Heart left ventricle (tissue), 16 donors: ENCODE measurements around the gene GDF10. TPM values are rescaled to one million over a fixed set of nuclear protein-coding genes. Genes with fewer than 3 reads are reported as not detected.

ENCODE experiments used
- ATAC-seq, 4 donors: fragments of 200-7000 bp; cut with Tn5 transposase; one replicate each; pipeline ENCODE4 v1.9.1; 2020 to 2022; ENCODE audit warnings: moderate library complexity in 4 of 4, mild to moderate bottlenecking in 3 of 4, moderate number of reproducible peaks in 1 of 4
- DNase-seq, 5 donors: peaks; one replicate each; pipeline ENCODE4 v3.0.0-alpha.2; 2020
- H3K27ac ChIP-seq, 12 donors: fragments of 200-600 bp; sonication (generic) in 4 of 12; one replicate each; pipeline versions ENCODE4 v1.5.0 to v1.8.0; 2016 to 2022; ENCODE audit warnings: mild to moderate bottlenecking in 2 of 12
- H3K27me3 ChIP-seq, 9 donors: fragments of 200-600 bp; sonication (generic) in 2 of 9; one replicate each; pipeline versions ENCODE4 v1.5.1 to v1.8.0; 2016 to 2022; ENCODE audit warnings: mild to moderate bottlenecking in 3 of 9
- H3K36me3 ChIP-seq, 9 donors: fragments of 200-600 bp; sonication (generic) in 2 of 9; one replicate each; pipeline versions ENCODE4 v1.5.0 to v1.8.0; 2018 to 2022; ENCODE audit warnings: mild to moderate bottlenecking in 2 of 9
- H3K4me1 ChIP-seq, 12 donors: fragments of 200-600 bp; sonication (generic) in 4 of 12; one replicate each; pipeline versions ENCODE4 v1.5.0 to v1.8.0; 2016 to 2022; ENCODE audit warnings: mild to moderate bottlenecking in 3 of 12
- H3K4me3 ChIP-seq, 12 donors: fragments of 200-600 bp; sonication (generic) in 4 of 12; one replicate each; pipeline versions ENCODE4 v1.5.0 to v1.8.0; 2017 to 2022; ENCODE audit warnings: mild to moderate bottlenecking in 9 of 12, moderate library complexity in 4 of 12
- H3K9me3 ChIP-seq, 12 donors: fragments of 200-600 bp; sonication (generic) in 4 of 12; one replicate each; pipeline versions ENCODE4 v1.5.0 to v1.8.0; 2016 to 2022; ENCODE audit warnings: mild to moderate bottlenecking in 1 of 12
- POLR2A ChIP-seq, 2 donors: fragments of 450-650 bp; IDR thresholded peaks; one replicate each; pipeline ENCODE4 v1.6.1; 2017; ENCODE audit warnings: antibody characterized with exemption in 2 of 2, mild to moderate bottlenecking in 2 of 2, moderate library complexity in 2 of 2
- WGBS, 4 donors: extraction: QIAGEN DNeasy Blood & Tissue Kit in 2 of 4; methylation state at CpG; one replicate each; pipeline versions ENCODE4 v1.1.5 to v1.1.7; 2013 to 2018; 5-methylcytosine and 5-hydroxymethylcytosine counted together
- intact Hi-C, 10 donors: fragments of 100-400 bp; cut with DNase I; formaldehyde crosslinking; loops; one replicate each; pipeline versions ENCODE4 v1.11.1 to v1.14.2; 2022
- polyA plus RNA-seq, 2 donors: library from polyadenylated mRNA; stranded (reverse); fragments of 200-250 nt; gene quantifications; one replicate each; pipeline ENCODE4 v1.2.3, GENCODE V29; 2013
- total RNA-seq, 9 donors: library from RNA; depleted of rRNA in 2 of 9; stranded (reverse); fragments of >200 nt in 2 of 9; fragmentation: NEBNext Ultra II Directional in 3 of 9; extraction: Animal tissue kit (Norgen Biotek cat#: 25700) in 3 of 9; gene quantifications; one replicate each; pipeline versions ENCODE4 v1.1.0 to v1.2.4, GENCODE V29; 2016 to 2023
- TF ChIP-seq, protein P1 (sequence below), 12 donors: fragments of 200-600 bp; sonication (generic) in 4 of 12; IDR thresholded peaks; one replicate each; pipeline versions ENCODE4 v1.5.0 to v1.8.0; 2018 to 2022; ENCODE audit warnings: antibody characterized with exemption in 12 of 12, mild to moderate bottlenecking in 5 of 12
- donor health status: ischemic (EF 13 %, LVEDD 7.1; RV severe dilation, severe dysfunction).
- donor health status: healthy with polysubstance abuse.
- donor health status: DM: no; HTN: yes; CAD: no.
- donor health status: DM: no; HTN: no; CAD: no.
- donor health status: ischemic (EF 25% LVEDD 6.9; RV normal size, moderate dysfunction).
- donor health status: ischemic (EF 25% LVEDD 5.7; RV mildly dilated, moderate dysfunction).
- donor health status: healthy.
- donor health status: DM: yes; HTN: yes; CAD: no.
- donor health status: ischemic (EF 35%, LVEDD 5.7; RV mildly dilated, moderate dysfunction).
- donor health status: nonischemic (EF 11% LVEDD 7.7; RV severe dilation, severe dysfunction).
- donor health status: DM: yes; HTN: yes; CAD: no.
- donor health status: PGD.
- donor health status: ischemic (EF 29% LVEDD 5.4; RV normal size, mild dysfunction).
- donor health status: nonischemic (EF 23%, LVEDD 6.1; RV moderate dilation, normal function).

The GDF10 gene
- total and polyA plus RNA-seq, 11 donors, result 0.19 to 1.6 (median 0.30) TPM; not detected in 3

DNA sequence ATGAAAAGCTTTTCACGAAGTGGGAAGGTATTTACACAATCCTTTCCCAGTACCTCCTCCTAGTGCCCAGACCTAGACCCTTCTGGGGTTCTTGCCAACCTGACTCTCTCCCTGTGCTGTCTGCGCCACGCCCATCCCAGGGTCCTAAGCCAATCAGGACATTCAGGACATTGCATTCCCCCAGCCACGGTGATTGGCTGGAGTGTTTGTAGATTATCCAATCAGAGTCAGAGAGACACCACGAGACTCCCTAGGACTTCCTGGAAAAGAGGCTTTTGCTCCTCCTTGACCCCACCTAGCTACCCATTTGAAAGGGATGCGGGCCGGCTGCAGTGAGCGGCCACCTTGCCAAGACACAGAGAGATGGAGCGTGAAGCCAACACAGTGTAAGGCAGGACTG is 18.7 kb downstream of the GDF10 start:
- Histone ChIP-seq H3K27ac (no peak overlapping the region), H3K4me1 (peaks cover 0 to 5% (median 0%) of the 10 kb centered on the region in 12 donors), H3K36me3 (no peaks in the 10 kb centered on the region), H3K4me3 (no peak overlapping the region), H3K9me3 (no peaks in the 10 kb centered on the region), H3K27me3 (peaks cover 0 to 16% (median 0%) of the 10 kb centered on the region in 9 donors)
- intact Hi-C loops, result loop anchor here in 3 of 10 donors (5.0 to 10.0 kb wide), 3 partner anchors 271 to 324 kb away; no protein-coding TSS in a partner anchor
- ATAC-seq (no peak), DNase-seq (no peak)
- no peak for TF ChIP-seq POLR2A (IDR thresholded peaks at IDR 0.05)
- TF ChIP-seq, protein P1, sequence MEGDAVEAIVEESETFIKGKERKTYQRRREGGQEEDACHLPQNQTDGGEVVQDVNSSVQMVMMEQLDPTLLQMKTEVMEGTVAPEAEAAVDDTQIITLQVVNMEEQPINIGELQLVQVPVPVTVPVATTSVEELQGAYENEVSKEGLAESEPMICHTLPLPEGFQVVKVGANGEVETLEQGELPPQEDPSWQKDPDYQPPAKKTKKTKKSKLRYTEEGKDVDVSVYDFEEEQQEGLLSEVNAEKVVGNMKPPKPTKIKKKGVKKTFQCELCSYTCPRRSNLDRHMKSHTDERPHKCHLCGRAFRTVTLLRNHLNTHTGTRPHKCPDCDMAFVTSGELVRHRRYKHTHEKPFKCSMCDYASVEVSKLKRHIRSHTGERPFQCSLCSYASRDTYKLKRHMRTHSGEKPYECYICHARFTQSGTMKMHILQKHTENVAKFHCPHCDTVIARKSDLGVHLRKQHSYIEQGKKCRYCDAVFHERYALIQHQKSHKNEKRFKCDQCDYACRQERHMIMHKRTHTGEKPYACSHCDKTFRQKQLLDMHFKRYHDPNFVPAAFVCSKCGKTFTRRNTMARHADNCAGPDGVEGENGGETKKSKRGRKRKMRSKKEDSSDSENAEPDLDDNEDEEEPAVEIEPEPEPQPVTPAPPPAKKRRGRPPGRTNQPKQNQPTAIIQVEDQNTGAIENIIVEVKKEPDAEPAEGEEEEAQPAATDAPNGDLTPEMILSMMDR (IDR thresholded peaks at IDR 0.05), result no peak
- WGBS, 4 donors, result 57 to 92% (median 85%) methylated on average over 9 of the region's 9 CpGs

DNA sequence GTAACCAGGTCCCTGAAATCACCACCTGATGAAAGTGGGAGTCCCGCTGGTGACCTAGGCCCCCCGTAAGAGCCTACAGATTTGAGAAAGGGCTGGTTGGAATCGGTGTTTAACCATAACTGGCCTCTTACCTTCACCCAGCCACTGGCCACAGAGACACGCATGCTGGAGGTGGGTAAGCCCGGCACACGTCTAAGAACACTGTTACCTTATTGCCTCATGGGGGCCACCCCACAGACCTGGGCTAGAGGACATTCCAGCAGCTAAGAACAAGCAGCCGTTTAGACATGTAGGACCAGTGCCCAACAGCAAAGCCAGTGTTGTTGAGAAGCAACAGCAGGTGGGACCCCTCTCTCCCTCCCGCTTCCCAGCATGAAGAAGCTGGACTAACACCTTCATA is 19.8 kb downstream of the GDF10 start:
- intact Hi-C loops, result loop anchor here in 3 of 10 donors (5.0 to 10.0 kb wide), 3 partner anchors 272 to 325 kb away; no protein-coding TSS in a partner anchor
- no peak for ATAC-seq
- WGBS, 4 donors, result 74 to 94% (median 90%) methylated on average over 8 of the region's 8 CpGs
- no peak for TF ChIP-seq POLR2A (IDR thresholded peaks at IDR 0.05)
- TF ChIP-seq, protein P1 (IDR thresholded peaks at IDR 0.05), result no peak
- no peak for DNase-seq
- H3K9me3 ChIP-seq, result no peaks in the 10 kb centered on the region
- H3K27me3 ChIP-seq, result peaks cover 0 to 16% (median 0%) of the 10 kb centered on the region in 9 donors
- no peak overlapping the region for H3K27ac ChIP-seq
- peaks cover 0 to 5% (median 0%) of the 10 kb centered on the region in 12 donors for H3K4me1 ChIP-seq
- H3K4me3 ChIP-seq, result no peak overlapping the region
- no peaks in the 10 kb centered on the region for H3K36me3 ChIP-seq

DNA sequence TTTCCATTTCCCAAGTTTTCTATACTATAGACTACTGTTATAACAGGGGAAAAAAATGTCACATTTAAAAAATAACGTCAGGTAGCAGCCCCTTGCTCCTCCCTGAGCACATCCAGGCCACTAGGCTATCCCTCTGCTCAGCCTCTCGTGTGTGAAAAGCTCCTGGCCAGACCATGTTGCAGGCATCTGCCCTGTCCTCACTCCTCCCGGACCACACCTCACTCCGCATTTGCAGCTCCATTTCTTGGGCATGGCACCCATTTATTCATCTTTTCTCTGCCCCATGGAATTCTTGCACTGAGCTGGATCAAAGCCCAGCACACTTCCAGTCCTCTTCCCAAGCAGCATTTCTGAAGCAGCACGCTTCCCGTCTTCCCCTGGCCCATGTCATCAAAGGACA is 20.8 kb downstream of the GDF10 start:
- Histone ChIP-seq H3K36me3 (no peaks in the 10 kb centered on the region), H3K4me1 (peaks cover 0 to 5% (median 0%) of the 10 kb centered on the region in 12 donors), H3K9me3 (no peaks in the 10 kb centered on the region), H3K27me3 (peaks cover 0 to 16% (median 0%) of the 10 kb centered on the region in 9 donors), H3K27ac (no peak overlapping the region), H3K4me3 (no peak overlapping the region)
- DNase-seq, result no peak
- 31 to 54% (median 44%) methylated on average over 6 of the region's 6 CpGs for WGBS, 4 donors
- no peak for ATAC-seq
- TF ChIP-seq, protein P1 (IDR thresholded peaks at IDR 0.05), result no peak
- TF ChIP-seq POLR2A (IDR thresholded peaks at IDR 0.05), result no peak
- intact Hi-C loops, result no loop called here

DNA sequence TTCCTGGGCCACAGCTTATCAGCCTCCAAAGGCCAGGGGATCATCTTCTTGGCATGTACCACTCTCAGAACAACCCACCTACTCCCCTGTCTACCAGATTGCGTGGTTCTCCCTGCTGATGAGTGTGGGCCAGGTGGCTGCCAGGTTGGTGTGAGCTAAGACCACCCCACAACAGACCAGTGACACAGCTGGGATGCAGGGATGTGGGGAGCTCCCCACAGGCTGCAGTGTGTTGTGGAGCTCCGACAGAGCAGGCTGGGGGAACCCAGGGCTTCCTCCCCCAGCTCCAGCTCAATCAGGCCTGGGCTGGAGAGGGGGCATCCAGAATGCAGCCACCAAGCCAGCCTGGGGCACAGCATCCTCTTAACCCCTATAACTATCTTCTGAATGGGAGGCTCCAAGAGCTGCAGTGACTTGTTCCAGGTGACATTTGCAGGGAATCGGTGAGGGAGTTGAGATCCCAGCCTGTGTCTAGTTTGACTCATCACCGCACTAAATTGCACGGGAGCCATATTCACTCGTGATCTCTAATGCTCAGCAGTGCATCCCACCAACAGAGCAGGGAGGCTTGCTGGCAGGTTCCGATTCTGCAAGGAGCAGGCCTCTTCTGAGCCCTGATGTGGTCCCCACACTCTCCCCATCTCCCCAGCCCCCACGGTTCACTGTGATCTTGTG is 21.7 kb downstream of the GDF10 start:
- ATAC-seq, result peak in 1 of 4 donors; percentile 6
- intact Hi-C loops, result no loop called here
- DNase-seq, result no peak

More for the DNA sequence above, 21.7 kb downstream of the GDF10 start:
- H3K36me3 ChIP-seq, result no peaks in the 10 kb centered on the region
- no peak overlapping the region for H3K27ac ChIP-seq
- no peaks in the 10 kb centered on the region for H3K9me3 ChIP-seq
- no peak for TF ChIP-seq POLR2A (IDR thresholded peaks at IDR 0.05)
- TF ChIP-seq, protein P1 (IDR thresholded peaks at IDR 0.05), result no peak
- WGBS, 4 donors, result 64 to 78% (median 76%) methylated on average over 5 to 8 of the region's 8 CpGs
- peaks cover 0 to 16% (median 0%) of the 10 kb centered on the region in 9 donors for H3K27me3 ChIP-seq
- peaks cover 0 to 8% (median 0%) of the 10 kb centered on the region in 12 donors for H3K4me1 ChIP-seq
- no peak overlapping the region for H3K4me3 ChIP-seq
